GM13977 (cell line): Measurements from ENCODE around the gene BIVM.
A peak's percentile ranks its signal among the peaks of the same experiment; 100 is the strongest.

ENCODE experiments used
- DNase-seq: peaks from one replicate; pipeline ENCODE4 v3.0.0; 2012; ENCODE audit warnings: low spot score
- in situ Hi-C: fragments of 300-500 bp; cut with MboI; formaldehyde crosslinking; loops from one replicate; pipeline ENCODE4 v1.12.0; 2022; ENCODE audit warnings: low sequenced_read_pairs, low pct_unique_long_range_greater_than_20kb, mixed read lengths, inconsistent platforms; ENCODE audit not compliant: unreplicated experiment
- TF ChIP-seq, protein P1 (sequence below): IDR thresholded peaks from 2 replicates; pipeline ENCODE4 v1.5.1; 2012; ENCODE audit warnings: mild to moderate bottlenecking, control low read depth; ENCODE audit not compliant: insufficient read depth; ENCODE audit errors: extremely low read depth, missing control alignments

Gene BIVM

GRCh38 chr13:102769679-102770078 is 29.2 kb upstream of the BIVM start:
- DNase-seq, result no peak
- in situ Hi-C loops, result no loop called here
- TF ChIP-seq, protein P1, sequence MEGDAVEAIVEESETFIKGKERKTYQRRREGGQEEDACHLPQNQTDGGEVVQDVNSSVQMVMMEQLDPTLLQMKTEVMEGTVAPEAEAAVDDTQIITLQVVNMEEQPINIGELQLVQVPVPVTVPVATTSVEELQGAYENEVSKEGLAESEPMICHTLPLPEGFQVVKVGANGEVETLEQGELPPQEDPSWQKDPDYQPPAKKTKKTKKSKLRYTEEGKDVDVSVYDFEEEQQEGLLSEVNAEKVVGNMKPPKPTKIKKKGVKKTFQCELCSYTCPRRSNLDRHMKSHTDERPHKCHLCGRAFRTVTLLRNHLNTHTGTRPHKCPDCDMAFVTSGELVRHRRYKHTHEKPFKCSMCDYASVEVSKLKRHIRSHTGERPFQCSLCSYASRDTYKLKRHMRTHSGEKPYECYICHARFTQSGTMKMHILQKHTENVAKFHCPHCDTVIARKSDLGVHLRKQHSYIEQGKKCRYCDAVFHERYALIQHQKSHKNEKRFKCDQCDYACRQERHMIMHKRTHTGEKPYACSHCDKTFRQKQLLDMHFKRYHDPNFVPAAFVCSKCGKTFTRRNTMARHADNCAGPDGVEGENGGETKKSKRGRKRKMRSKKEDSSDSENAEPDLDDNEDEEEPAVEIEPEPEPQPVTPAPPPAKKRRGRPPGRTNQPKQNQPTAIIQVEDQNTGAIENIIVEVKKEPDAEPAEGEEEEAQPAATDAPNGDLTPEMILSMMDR, result peak; percentile 6

GRCh38 chr13:102770435-102770834 is 28.5 kb upstream of the BIVM start:
- no peak for DNase-seq

GRCh38 chr13:102771298-102772041 is 27.4 kb upstream of the BIVM start:
- in situ Hi-C loops, result no loop called here
- no peak for DNase-seq
- TF ChIP-seq, protein P1, result no peak

More at GRCh38 chr13:102770435-102770834, 28.5 kb upstream of the BIVM start:
- in situ Hi-C loops, result no loop called here
- TF ChIP-seq, protein P1, result no peak

GRCh38 chr13:102772042-102772425 is 26.9 kb upstream of the BIVM start:
- TF ChIP-seq, protein P1, result no peak
- in situ Hi-C loops, result no loop called here
- DNase-seq, result no peak

- in situ Hi-C loops, result no loop called here
These were observed 25.3 kb upstream of the BIVM start, which contains the start of gene TEX30 for GRCh38 chr13:102773441-102774213. Gene TEX30 (minus strand): TSS chr13:102773786. CDS start chr13:102770026, 3,760 bp downstream.

DNA sequence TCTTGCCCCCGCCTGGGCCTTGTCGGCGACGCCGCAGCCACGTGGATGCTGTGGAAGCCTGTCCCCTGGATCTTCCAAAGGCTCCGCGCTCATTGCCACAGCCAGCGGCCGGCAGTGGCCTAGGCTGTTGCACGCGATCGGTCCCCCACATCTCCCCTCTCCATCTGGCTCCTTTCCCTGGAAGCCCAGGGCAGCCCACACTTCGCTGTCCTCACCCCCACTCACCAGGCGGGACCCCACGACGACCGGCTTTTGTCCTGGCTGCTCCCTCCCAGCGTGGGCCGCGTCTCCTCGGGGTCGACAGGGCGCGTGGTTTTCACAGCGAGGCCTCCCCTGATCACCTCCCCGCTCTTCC is 24.7 kb upstream of the BIVM start:
- TF ChIP-seq, protein P1, result no peak
- in situ Hi-C loops, result no loop called here
- no peak for DNase-seq

More at GRCh38 chr13:102773441-102774213, 25.3 kb upstream of the BIVM start, which contains the start of gene TEX30:
- DNase-seq, result peak; percentile 91
- TF ChIP-seq, protein P1, result no peak
